PFSK-1 (cell line): Measurements from ENCODE around the gene TMEM121B.

Experiments
- FOXP2 ChIP-seq: optimal IDR thresholded peaks from 2 replicates; pipeline ENCODE3; 2011; ENCODE audit warnings: borderline replicate concordance, control low read depth, inconsistent platforms; ENCODE audit not compliant: insufficient read depth; ENCODE audit errors: extremely low read length, extremely low read depth
- POLR2AphosphoS5 ChIP-seq: IDR thresholded peaks from 2 replicates; pipeline ENCODE4 v1.6.1; 2012; ENCODE audit warnings: low read depth, mild to moderate bottlenecking, control low read depth, low read length, moderate library complexity
- REST ChIP-seq, 2 experiments: IDR thresholded peaks; 2 replicates each; pipeline versions ENCODE4 v1.6.1 to v1.8.0; 2011 to 2012; ENCODE audit warnings: low read depth in 2 of 2, low read length in 2 of 2, control low read depth in 1 of 2, inconsistent platforms in 1 of 2, mild to moderate bottlenecking in 1 of 2, moderate library complexity in 1 of 2; ENCODE audit not compliant: insufficient read depth in 1 of 2
- SIN3A ChIP-seq: IDR thresholded peaks from 2 replicates; pipeline ENCODE4 v1.6.1; 2012; ENCODE audit warnings: mild to moderate bottlenecking, low read length, moderate library complexity, borderline replicate concordance; ENCODE audit not compliant: insufficient read depth
- TAF1 ChIP-seq: IDR thresholded peaks from 2 replicates; pipeline ENCODE4 v1.6.1; 2012; ENCODE audit warnings: low read length, control low read depth, borderline replicate concordance; ENCODE audit not compliant: insufficient read depth

TMEM121B gene

GRCh38 chr22:17084554-17085276 lies 36.4 kb downstream of the TMEM121B start, which contains the start of gene IL17RA:
IL17RA (plus strand) TSS chr22:17085000; CDS start chr22:17085092, 92 bp downstream.
- TF ChIP-seq TAF1 (peak; percentile 80; the same call in 1 of the 2 replicates), REST (IDR thresholded peaks at IDR 0.05; ENCODE audit: insufficient read depth in 1 of 2, low read depth in 2 of 2, low read length in 2 of 2) (no peak), POLR2AphosphoS5 (peak; percentile 61; the same call in 1 of the 2 replicates), SIN3A (no peak), FOXP2 (peak; percentile 76)

GRCh38 chr22:17083811-17084441 lies 37.2 kb downstream of the TMEM121B start:
- TF ChIP-seq FOXP2 = no peak
- TF ChIP-seq TAF1 = no peak
- TF ChIP-seq POLR2AphosphoS5 = no peak
- no peak for TF ChIP-seq SIN3A
- TF ChIP-seq REST (IDR thresholded peaks at IDR 0.05; ENCODE audit: insufficient read depth in 1 of 2, low read depth in 2 of 2, low read length in 2 of 2) = no peak

- TF ChIP-seq REST (IDR thresholded peaks at IDR 0.05; ENCODE audit: insufficient read depth in 1 of 2, low read depth in 2 of 2, low read length in 2 of 2) = no peak
- TF ChIP-seq FOXP2 = no peak
- TF ChIP-seq SIN3A = no peak
- TF ChIP-seq TAF1 = no peak
- no peak for TF ChIP-seq POLR2AphosphoS5
These were observed 37.9 kb downstream of the TMEM121B start for GRCh38 chr22:17083255-17083654.

GRCh38 chr22:17079572-17079971 lies 41.6 kb downstream of the TMEM121B start:
- TF ChIP-seq SIN3A = no peak
- TF ChIP-seq POLR2AphosphoS5 = no peak
- no peak for TF ChIP-seq TAF1
- no peak for TF ChIP-seq FOXP2
- TF ChIP-seq REST (IDR thresholded peaks at IDR 0.05; ENCODE audit: insufficient read depth in 1 of 2, low read depth in 2 of 2, low read length in 2 of 2) = no peak
